ENCODE data around the gene CEP104. TPM values are rescaled to one million over a fixed set of nuclear protein-coding genes. Genes with fewer than 3 reads are reported as not detected.
"Not testable (repeated sequence)": the region's sequence is repeated elsewhere in the genome, so short reads cannot be mapped to it uniquely, and the experiment has no call there.

CEP104 gene
- polyA plus RNA-seq, 3 donors from 2014 or later = 2.5 to 32.7 (median 18.2) TPM

- not testable (repeated sequence) for H3K27me3 Mint-ChIP-seq (ENCODE audit: low read depth in 3 of 3); H3K9me3 Mint-ChIP-seq; H3K36me3 Mint-ChIP-seq; H3K4me1 Mint-ChIP-seq
- Mint-ChIP-seq H3K4me3 (peak overlapping the region in 4 of 5 donors; percentile 24 to 75 (median 47)), H3K27ac (peak overlapping the region in 5 of 6 donors; percentile 49 to 95 (median 82))
- DNase-seq = peak; percentile 45 to 65 (median 52)
These were observed 46.8 kb downstream of the CEP104 start for GRCh38 chr1:3810149-3810761.

- Mint-ChIP-seq H3K36me3 (peaks cover 0 to under 1% (median 0%) of the 10 kb centered on the region in 3 donors), H3K4me1 (peaks cover 4 to 8% of the 10 kb centered on the region in 2 donors), H3K4me3 (peak overlapping the region in 1 of 5 donors; percentile 75), H3K9me3 (no peaks in the 10 kb centered on the region), H3K27ac (peak overlapping the region in 5 of 6 donors; percentile 49 to 95 (median 82)), H3K27me3 (ENCODE audit: low read depth in 3 of 3) (peaks cover 3 to 12% (median 7%) of the 10 kb centered on the region in 3 donors)
- DNase-seq = no peak
These were observed 47.3 kb downstream of the CEP104 start for GRCh38 chr1:3809680-3810079.

GRCh38 chr1:3807769-3808168 lies 49.2 kb downstream of the CEP104 start:
- H3K27ac Mint-ChIP-seq = peak overlapping the region in 1 of 6 donors; percentile 57
- peaks cover 4 to 8% of the 10 kb centered on the region in 2 donors for H3K4me1 Mint-ChIP-seq
- H3K4me3 Mint-ChIP-seq = no peak overlapping the region
- H3K36me3 Mint-ChIP-seq = no peaks in the 10 kb centered on the region
- H3K9me3 Mint-ChIP-seq = no peaks in the 10 kb centered on the region
- H3K27me3 Mint-ChIP-seq (ENCODE audit: low read depth in 3 of 3) = peaks cover 3 to 19% (median 10%) of the 10 kb centered on the region in 3 donors
- DNase-seq = no peak

- Mint-ChIP-seq H3K36me3 (no peaks in the 10 kb centered on the region), H3K27ac (no peak overlapping the region), H3K27me3 (ENCODE audit: low read depth in 3 of 3) (peaks cover 3 to 22% (median 13%) of the 10 kb centered on the region in 3 donors), H3K4me1 (peaks cover 4 to 9% of the 10 kb centered on the region in 2 donors), H3K9me3 (no peaks in the 10 kb centered on the region), H3K4me3 (no peak overlapping the region)
- no peak for DNase-seq
These were observed 52.0 kb downstream of the CEP104 start for GRCh38 chr1:3805038-3805437.

- H3K9me3 Mint-ChIP-seq, H3K27ac Mint-ChIP-seq, H3K36me3 Mint-ChIP-seq, H3K4me1 Mint-ChIP-seq, H3K4me3 Mint-ChIP-seq, DNase-seq: not testable (repeated sequence)
- peaks cover 6 to 24% (median 13%) of the 10 kb centered on the region in 3 donors for H3K27me3 Mint-ChIP-seq (ENCODE audit: low read depth in 3 of 3)
These were observed 52.4 kb downstream of the CEP104 start for GRCh38 chr1:3804627-3804944.

GRCh38 chr1:3803905-3804626 lies 52.9 kb downstream of the CEP104 start:
- peaks cover 6 to 24% (median 13%) of the 10 kb centered on the region in 3 donors for H3K27me3 Mint-ChIP-seq (ENCODE audit: low read depth in 3 of 3)
- H3K4me1 Mint-ChIP-seq = peaks cover 2 to 5% of the 10 kb centered on the region in 2 donors

GRCh38 chr1:3800795-3801194 lies 56.2 kb downstream of the CEP104 start:
- not testable (repeated sequence) for H3K27ac Mint-ChIP-seq, H3K9me3 Mint-ChIP-seq, DNase-seq, H3K4me3 Mint-ChIP-seq, H3K36me3 Mint-ChIP-seq
- peaks cover 6 to 28% (median 14%) of the 10 kb centered on the region in 3 donors for H3K27me3 Mint-ChIP-seq (ENCODE audit: low read depth in 3 of 3)
- H3K4me1 Mint-ChIP-seq = peaks cover 11 to 15% of the 10 kb centered on the region in 2 donors

More at GRCh38 chr1:3803905-3804626, 52.9 kb downstream of the CEP104 start:
- Mint-ChIP-seq H3K9me3 (no peaks in the 10 kb centered on the region), H3K36me3 (no peaks in the 10 kb centered on the region), H3K4me3 (no peak overlapping the region), H3K27ac (peak overlapping the region in 1 of 6 donors; percentile 21)
- no peak for DNase-seq

GRCh38 chr1:3799976-3800685 lies 56.9 kb downstream of the CEP104 start:
- Mint-ChIP-seq H3K4me1 (peaks cover 15 to 21% of the 10 kb centered on the region in 2 donors), H3K36me3 (peaks cover 3 to 4% (median 4%) of the 10 kb centered on the region in 3 donors), H3K9me3 (no peaks in the 10 kb centered on the region), H3K4me3 (no peak overlapping the region), H3K27me3 (ENCODE audit: low read depth in 3 of 3) (peaks cover 6 to 24% (median 16%) of the 10 kb centered on the region in 3 donors), H3K27ac (no peak overlapping the region)
- DNase-seq = no peak

GRCh38 chr1:3796215-3797061 lies 60.6 kb downstream of the CEP104 start, which contains the start of gene LRRC47:
LRRC47 (minus strand) TSS chr1:3796498; CDS start chr1:3796476, 22 bp downstream.
- Mint-ChIP-seq H3K36me3 (peaks cover 3 to 4% (median 4%) of the 10 kb centered on the region in 3 donors), H3K27ac (peak within 1 kb of the TSS; percentile 86 to 98 (median 96)), H3K27me3 (ENCODE audit: low read depth in 3 of 3) (peaks cover 6 to 8% (median 7%) of the 10 kb centered on the region in 3 donors), H3K9me3 (no peaks in the 10 kb centered on the region), H3K4me1 (peaks cover 46 to 51% of the 10 kb centered on the region in 2 donors), H3K4me3 (peak within 1 kb of the TSS; percentile 94 to 100 (median 97))
- peak; percentile 89 to 92 (median 92) for DNase-seq

- Mint-ChIP-seq H3K4me3 (peak overlapping the region; percentile 81 to 91 (median 89)), H3K4me1 (peaks cover 46 to 48% of the 10 kb centered on the region in 2 donors), H3K9me3 (no peaks in the 10 kb centered on the region), H3K27me3 (ENCODE audit: low read depth in 3 of 3) (peaks cover 6 to 8% (median 7%) of the 10 kb centered on the region in 3 donors), H3K27ac (peak overlapping the region; percentile 0 to 88 (median 84)), H3K36me3 (peaks cover 3 to 4% (median 4%) of the 10 kb centered on the region in 3 donors)
- DNase-seq = no peak
These were observed 61.4 kb downstream of the CEP104 start for GRCh38 chr1:3795453-3796214.

- Mint-ChIP-seq H3K36me3 (peaks cover 0 to 6% (median 0%) of the 10 kb centered on the region in 3 donors), H3K4me1 (peaks cover 57 to 58% of the 10 kb centered on the region in 2 donors), H3K27me3 (ENCODE audit: low read depth in 3 of 3) (peaks cover 3 to 7% (median 6%) of the 10 kb centered on the region in 3 donors), H3K9me3 (no peaks in the 10 kb centered on the region), H3K27ac (peak overlapping the region in 1 of 6 donors; percentile 4), H3K4me3 (no peak overlapping the region)
- DNase-seq = no peak
These were observed 66.1 kb downstream of the CEP104 start for GRCh38 chr1:3790952-3791351.

GRCh38 chr1:3790500-3790923 lies 66.5 kb downstream of the CEP104 start:
- peaks cover 3 to 7% (median 6%) of the 10 kb centered on the region in 3 donors for H3K27me3 Mint-ChIP-seq (ENCODE audit: low read depth in 3 of 3)
- peaks cover 56% of the 10 kb centered on the region in 2 donors for H3K4me1 Mint-ChIP-seq
- no peak overlapping the region for H3K27ac Mint-ChIP-seq
- H3K4me3 Mint-ChIP-seq = no peak overlapping the region
- H3K36me3 Mint-ChIP-seq = peaks cover 0 to 6% (median 0%) of the 10 kb centered on the region in 3 donors
- H3K9me3 Mint-ChIP-seq = no peaks in the 10 kb centered on the region
- DNase-seq = no peak

Measured in immature natural killer cell (primary cell).